Ovary (tissue), 3 donors: ENCODE measurements around the gene LPCAT3.

Source experiments
- CTCF ChIP-seq, 3 donors: fragments of 450-650 bp in 2 of 3; fragments of 200-600 bp in 1 of 3; IDR thresholded peaks; one replicate each; pipeline versions ENCODE4 v1.5.1 to v1.8.0; 2016 to 2022; ENCODE audit warnings: antibody characterized with exemption in 3 of 3, mild to moderate bottlenecking in 1 of 3
- EP300 ChIP-seq: sonication (generic); formaldehyde crosslinking; IDR thresholded peaks from one replicate; pipeline ENCODE4 v1.6.1; 2017; ENCODE audit warnings: antibody characterized with exemption
- POLR2A ChIP-seq: fragments of 450-650 bp; IDR thresholded peaks from one replicate; pipeline ENCODE4 v1.6.1; 2017; ENCODE audit warnings: antibody characterized with exemption, mild to moderate bottlenecking, moderate library complexity
- donor health status: DM: no; HTN: no; CAD: no.

- TF ChIP-seq EP300 = no peak
- TF ChIP-seq CTCF (IDR thresholded peaks at IDR 0.05) = no peak
- TF ChIP-seq POLR2A = no peak
Observed at GRCh38 chr12:7009512-7009911, 8.8 kb downstream of the LPCAT3 start.
